ENCODE results near the gene KCMF1. TPM values are rescaled to one million over a fixed set of nuclear protein-coding genes. Genes with fewer than 3 reads are reported as not detected.
A peak's percentile ranks its signal among the peaks of the same experiment; 100 is the strongest.

The KCMF1 gene
- total RNA-seq, 3 donors from 2014 or later (not counting 1 experiment from before 2014, with no cell fraction given) = 70.8 to 81.4 (median 77.1) TPM

DNA sequence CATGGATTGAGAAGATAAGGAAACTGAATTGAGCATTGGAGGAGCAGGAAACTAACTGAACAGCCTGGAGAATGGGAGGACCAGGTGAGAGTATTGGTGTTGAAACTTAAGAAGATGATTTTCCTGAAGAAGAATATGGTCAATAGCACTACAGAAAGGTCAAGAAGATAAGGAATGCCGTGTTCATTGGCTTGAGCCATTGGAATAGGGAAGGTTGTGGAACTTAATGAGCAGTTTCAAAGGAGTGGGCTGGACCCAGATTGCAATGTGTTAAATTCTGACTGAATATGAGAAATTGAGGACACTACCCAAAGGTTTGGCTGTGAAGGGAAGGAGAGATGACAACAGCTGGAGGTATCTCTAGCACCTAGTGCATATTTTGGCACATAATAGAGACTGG, 19.0 kb downstream of the KCMF1 start:
- 94% methylated on average over 1 of the region's 1 CpG for WGBS (ENCODE audit: insufficient coverage)
- intact Hi-C loops (cut with micrococcal nuclease) = no loop called here
- peaks cover 10% of the 10 kb centered on the region for H3K4me1 ChIP-seq (ENCODE audit: control insufficient read depth, insufficient read depth, low read length)

GRCh38 chr2:84991404-84992160, 20.6 kb downstream of the KCMF1 start:
- H3K27me3 Mint-ChIP-seq (ENCODE audit: low read depth in 2 of 2) = no peaks in the 10 kb centered on the region
- TF ChIP-seq, protein P1, sequence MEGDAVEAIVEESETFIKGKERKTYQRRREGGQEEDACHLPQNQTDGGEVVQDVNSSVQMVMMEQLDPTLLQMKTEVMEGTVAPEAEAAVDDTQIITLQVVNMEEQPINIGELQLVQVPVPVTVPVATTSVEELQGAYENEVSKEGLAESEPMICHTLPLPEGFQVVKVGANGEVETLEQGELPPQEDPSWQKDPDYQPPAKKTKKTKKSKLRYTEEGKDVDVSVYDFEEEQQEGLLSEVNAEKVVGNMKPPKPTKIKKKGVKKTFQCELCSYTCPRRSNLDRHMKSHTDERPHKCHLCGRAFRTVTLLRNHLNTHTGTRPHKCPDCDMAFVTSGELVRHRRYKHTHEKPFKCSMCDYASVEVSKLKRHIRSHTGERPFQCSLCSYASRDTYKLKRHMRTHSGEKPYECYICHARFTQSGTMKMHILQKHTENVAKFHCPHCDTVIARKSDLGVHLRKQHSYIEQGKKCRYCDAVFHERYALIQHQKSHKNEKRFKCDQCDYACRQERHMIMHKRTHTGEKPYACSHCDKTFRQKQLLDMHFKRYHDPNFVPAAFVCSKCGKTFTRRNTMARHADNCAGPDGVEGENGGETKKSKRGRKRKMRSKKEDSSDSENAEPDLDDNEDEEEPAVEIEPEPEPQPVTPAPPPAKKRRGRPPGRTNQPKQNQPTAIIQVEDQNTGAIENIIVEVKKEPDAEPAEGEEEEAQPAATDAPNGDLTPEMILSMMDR (IDR thresholded peaks at IDR 0.05) = no peak
- H3K36me3 Mint-ChIP-seq = no peaks in the 10 kb centered on the region
- no peaks in the 10 kb centered on the region for H3K27me3 ChIP-seq (ENCODE audit: control insufficient read depth, insufficient read depth, low read length)
- H3K36me3 ChIP-seq (ENCODE audit: control insufficient read depth, insufficient read depth, low read length) = peaks cover 2% of the 10 kb centered on the region
- no peak overlapping the region for H3K27ac ChIP-seq (ENCODE audit: low read length)
- no peaks in the 10 kb centered on the region for H3K9me3 Mint-ChIP-seq
- peaks cover 3% of the 10 kb centered on the region for H3K4me1 ChIP-seq (ENCODE audit: control insufficient read depth, insufficient read depth, low read length)
- no peak overlapping the region for H3K4me3 Mint-ChIP-seq
- intact Hi-C loops (cut with micrococcal nuclease) = no loop called here
- ATAC-seq = no peak
- DNase-seq = no peak
- no peak overlapping the region for H3K4me3 ChIP-seq (ENCODE audit: low read length)
- 86% methylated on average over 1 of the region's 2 CpGs for WGBS (ENCODE audit: insufficient coverage)
- no peaks in the 10 kb centered on the region for H3K9me3 ChIP-seq (ENCODE audit: control insufficient read depth, insufficient read depth, low read length)
- peak overlapping the region in 1 of 2 donors; percentile 10 for H3K27ac Mint-ChIP-seq
- H3K4me1 Mint-ChIP-seq = peaks cover 21 to 33% of the 10 kb centered on the region in 2 donors

More for the DNA sequence above, 19.0 kb downstream of the KCMF1 start:
- Mint-ChIP-seq H3K4me3 (no peak overlapping the region), H3K4me1 (peaks cover 24 to 35% of the 10 kb centered on the region in 2 donors), H3K27ac (no peak overlapping the region), H3K36me3 (no peaks in the 10 kb centered on the region), H3K9me3 (no peaks in the 10 kb centered on the region), H3K27me3 (ENCODE audit: low read depth in 2 of 2) (no peaks in the 10 kb centered on the region)
- Histone ChIP-seq H3K27ac (ENCODE audit: low read length) (no peak overlapping the region), H3K4me3 (ENCODE audit: low read length) (no peak overlapping the region), H3K36me3 (ENCODE audit: control insufficient read depth, insufficient read depth, low read length) (peaks cover 2% of the 10 kb centered on the region), H3K9me3 (ENCODE audit: control insufficient read depth, insufficient read depth, low read length) (no peaks in the 10 kb centered on the region), H3K27me3 (ENCODE audit: control insufficient read depth, insufficient read depth, low read length) (no peaks in the 10 kb centered on the region)
- TF ChIP-seq, protein P1 (IDR thresholded peaks at IDR 0.05) = no peak
- DNase-seq (no peak), ATAC-seq (no peak)

DNA sequence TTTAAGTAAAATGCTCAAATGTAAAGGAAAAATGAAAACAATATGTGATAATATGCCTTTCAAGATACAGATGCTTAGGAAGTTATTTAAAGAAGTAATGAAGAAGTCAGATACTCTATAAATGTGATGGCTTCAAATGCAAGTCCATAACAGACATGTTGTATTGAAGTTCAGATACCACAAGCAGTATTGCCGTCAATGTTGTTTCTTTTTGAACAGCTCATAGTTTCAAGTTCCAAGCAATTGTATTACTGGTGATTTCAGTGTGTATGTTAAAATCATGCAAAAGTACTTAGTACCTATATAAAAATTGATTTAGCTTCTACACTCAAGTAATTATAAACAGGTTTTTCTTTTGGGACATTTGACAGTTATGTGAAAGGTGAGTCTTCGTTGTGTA, 24.9 kb downstream of the KCMF1 start:
- H3K36me3 Mint-ChIP-seq = no peaks in the 10 kb centered on the region
- TF ChIP-seq, protein P1 (IDR thresholded peaks at IDR 0.05) = no peak
- Histone ChIP-seq H3K4me3 (ENCODE audit: low read length) (no peak overlapping the region), H3K27me3 (ENCODE audit: control insufficient read depth, insufficient read depth, low read length) (no peaks in the 10 kb centered on the region), H3K9me3 (ENCODE audit: control insufficient read depth, insufficient read depth, low read length) (no peaks in the 10 kb centered on the region), H3K36me3 (ENCODE audit: control insufficient read depth, insufficient read depth, low read length) (peaks cover 2% of the 10 kb centered on the region), H3K27ac (ENCODE audit: low read length) (no peak overlapping the region), H3K4me1 (ENCODE audit: control insufficient read depth, insufficient read depth, low read length) (peaks cover 8% of the 10 kb centered on the region)
- DNase-seq (no peak), ATAC-seq (no peak)
- intact Hi-C loops (cut with micrococcal nuclease) = no loop called here
- H3K27me3 Mint-ChIP-seq (ENCODE audit: low read depth in 2 of 2) = no peaks in the 10 kb centered on the region
- no peak overlapping the region for H3K4me3 Mint-ChIP-seq
- H3K27ac Mint-ChIP-seq = peak overlapping the region; percentile 14 to 71
- H3K4me1 Mint-ChIP-seq = peaks cover 32 to 38% of the 10 kb centered on the region in 2 donors
- 71% methylated on average over 1 of the region's 2 CpGs for WGBS (ENCODE audit: insufficient coverage)
- H3K9me3 Mint-ChIP-seq = no peaks in the 10 kb centered on the region
